ENCODE measurements around the gene SH3GL1.

SH3GL1 gene

DNA sequence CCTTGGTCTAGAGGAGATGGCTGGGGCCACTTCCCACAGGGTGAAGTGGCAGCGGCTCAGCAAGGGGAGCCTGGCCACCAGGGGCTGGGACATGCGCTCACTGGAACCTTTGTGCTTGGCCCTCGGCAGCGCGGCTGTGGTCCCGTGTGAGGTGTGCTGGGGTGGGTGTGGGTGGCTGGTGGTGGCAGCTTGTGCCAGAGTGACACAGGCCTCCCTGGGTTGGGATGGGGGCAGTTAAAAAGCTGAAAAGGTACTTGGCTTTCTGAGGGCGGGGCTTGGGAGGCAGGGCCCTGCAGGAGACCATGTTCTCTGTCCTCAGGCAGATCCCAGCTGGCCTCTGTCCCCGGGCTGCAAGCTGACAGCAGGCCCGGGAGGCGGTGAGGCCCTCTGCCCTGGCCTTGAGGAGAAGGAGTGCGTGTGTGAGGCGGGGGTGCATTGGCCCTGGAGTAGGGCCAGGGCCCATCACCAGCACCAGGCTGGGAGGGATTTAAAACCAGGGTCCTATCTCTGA is 39.7 kb downstream of the SH3GL1 start:
- Histone ChIP-seq H4K20me1 (ENCODE audit: insufficient read depth, low read length) (no peaks in the 10 kb centered on the region), H3K4me3 (ENCODE audit: low read length) (no peak overlapping the region), H3K27ac (ENCODE audit: low read length) (no peak overlapping the region), H3K4me1 (ENCODE audit: low read length) (no peaks in the 10 kb centered on the region), H3K79me2 (ENCODE audit: low read length) (no peaks in the 10 kb centered on the region), H3K27me3 (replicated peaks; ENCODE audit: insufficient read depth, low read length) (no peaks in the 10 kb centered on the region), H3K9ac (ENCODE audit: low read length) (no peak overlapping the region), H2AFZ (ENCODE audit: low read length) (no peak overlapping the region), H3K4me2 (ENCODE audit: low read depth, low read length) (no peak overlapping the region), H3K9me3 (replicated peaks; ENCODE audit: insufficient read depth, low read length) (no peaks in the 10 kb centered on the region), H3K36me3 (replicated peaks; ENCODE audit: insufficient read depth, low read length) (0 out of 2 replicates have a peak, but pooled peaks cover 4% of the 10 kb centered on the region), H3K9me2 (replicated peaks; ENCODE audit: insufficient read depth, low read length) (no peaks in the 10 kb centered on the region), H3F3A (ENCODE audit: insufficient read depth, low read length) (no peaks in the 10 kb centered on the region; the same call in 1 of the 2 replicates)
- DNase-seq, result no peak
- TF ChIP-seq, protein P1, sequence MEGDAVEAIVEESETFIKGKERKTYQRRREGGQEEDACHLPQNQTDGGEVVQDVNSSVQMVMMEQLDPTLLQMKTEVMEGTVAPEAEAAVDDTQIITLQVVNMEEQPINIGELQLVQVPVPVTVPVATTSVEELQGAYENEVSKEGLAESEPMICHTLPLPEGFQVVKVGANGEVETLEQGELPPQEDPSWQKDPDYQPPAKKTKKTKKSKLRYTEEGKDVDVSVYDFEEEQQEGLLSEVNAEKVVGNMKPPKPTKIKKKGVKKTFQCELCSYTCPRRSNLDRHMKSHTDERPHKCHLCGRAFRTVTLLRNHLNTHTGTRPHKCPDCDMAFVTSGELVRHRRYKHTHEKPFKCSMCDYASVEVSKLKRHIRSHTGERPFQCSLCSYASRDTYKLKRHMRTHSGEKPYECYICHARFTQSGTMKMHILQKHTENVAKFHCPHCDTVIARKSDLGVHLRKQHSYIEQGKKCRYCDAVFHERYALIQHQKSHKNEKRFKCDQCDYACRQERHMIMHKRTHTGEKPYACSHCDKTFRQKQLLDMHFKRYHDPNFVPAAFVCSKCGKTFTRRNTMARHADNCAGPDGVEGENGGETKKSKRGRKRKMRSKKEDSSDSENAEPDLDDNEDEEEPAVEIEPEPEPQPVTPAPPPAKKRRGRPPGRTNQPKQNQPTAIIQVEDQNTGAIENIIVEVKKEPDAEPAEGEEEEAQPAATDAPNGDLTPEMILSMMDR (IDR thresholded peaks at IDR 0.05; ENCODE audit: low read length), result no peak
- TF ChIP-seq EZH2phosphoT487 (IDR thresholded peaks at IDR 0.05; ENCODE audit: low read length) (no peak), EZH2 (optimal IDR thresholded peaks at IDR 0.05; ENCODE audit: low read depth, low read length) (no peak)

DNA sequence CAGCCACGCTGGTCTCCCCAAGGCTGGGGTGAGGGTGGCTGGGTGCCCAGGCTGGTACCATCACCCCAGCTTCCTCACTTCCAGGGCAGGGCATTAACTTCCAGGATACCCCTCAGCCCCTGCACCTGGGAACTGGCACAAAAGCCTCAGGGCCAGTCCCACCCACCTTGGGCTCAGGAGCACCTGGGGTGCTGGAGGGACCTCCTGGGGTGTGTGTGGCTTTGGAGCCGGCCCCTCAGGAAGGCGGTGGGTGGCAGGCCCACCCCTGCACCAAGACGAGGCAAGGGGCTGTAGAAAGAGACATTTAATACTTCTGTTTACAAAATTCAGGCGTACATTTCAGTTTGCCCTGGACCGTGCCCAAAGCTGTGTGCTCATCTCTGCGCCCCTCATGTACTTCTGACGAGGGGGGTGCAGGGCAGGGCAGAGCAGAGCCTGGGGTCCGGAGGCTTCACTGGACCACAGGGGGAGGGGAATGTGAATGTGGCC is 40.2 kb downstream of the SH3GL1 start:
- no peak overlapping the region for H3K9ac ChIP-seq (ENCODE audit: low read length)
- H2AFZ ChIP-seq (ENCODE audit: low read length), result no peak overlapping the region
- 0 out of 2 replicates have a peak, but pooled peaks cover 4% of the 10 kb centered on the region for H3K36me3 ChIP-seq (replicated peaks; ENCODE audit: insufficient read depth, low read length)
- DNase-seq, result no peak
- no peaks in the 10 kb centered on the region for H3K4me1 ChIP-seq (ENCODE audit: low read length)
- H3K9me2 ChIP-seq (replicated peaks; ENCODE audit: insufficient read depth, low read length), result no peaks in the 10 kb centered on the region
- no peak for TF ChIP-seq EZH2phosphoT487 (IDR thresholded peaks at IDR 0.05; ENCODE audit: low read length)
- TF ChIP-seq, protein P1 (IDR thresholded peaks at IDR 0.05; ENCODE audit: low read length), result no peak
- TF ChIP-seq EZH2 (optimal IDR thresholded peaks at IDR 0.05; ENCODE audit: low read depth, low read length), result no peak
- H3K4me3 ChIP-seq (ENCODE audit: low read length), result no peak overlapping the region
- H3F3A ChIP-seq (ENCODE audit: insufficient read depth, low read length), result no peaks in the 10 kb centered on the region; the same call in 1 of the 2 replicates
- H4K20me1 ChIP-seq (ENCODE audit: insufficient read depth, low read length), result no peaks in the 10 kb centered on the region
- H3K4me2 ChIP-seq (ENCODE audit: low read depth, low read length), result no peak overlapping the region
- no peaks in the 10 kb centered on the region for H3K27me3 ChIP-seq (replicated peaks; ENCODE audit: insufficient read depth, low read length)
- no peaks in the 10 kb centered on the region for H3K9me3 ChIP-seq (replicated peaks; ENCODE audit: insufficient read depth, low read length)
- no peaks in the 10 kb centered on the region for H3K79me2 ChIP-seq (ENCODE audit: low read length)
- H3K27ac ChIP-seq (ENCODE audit: low read length), result no peak overlapping the region

DNA sequence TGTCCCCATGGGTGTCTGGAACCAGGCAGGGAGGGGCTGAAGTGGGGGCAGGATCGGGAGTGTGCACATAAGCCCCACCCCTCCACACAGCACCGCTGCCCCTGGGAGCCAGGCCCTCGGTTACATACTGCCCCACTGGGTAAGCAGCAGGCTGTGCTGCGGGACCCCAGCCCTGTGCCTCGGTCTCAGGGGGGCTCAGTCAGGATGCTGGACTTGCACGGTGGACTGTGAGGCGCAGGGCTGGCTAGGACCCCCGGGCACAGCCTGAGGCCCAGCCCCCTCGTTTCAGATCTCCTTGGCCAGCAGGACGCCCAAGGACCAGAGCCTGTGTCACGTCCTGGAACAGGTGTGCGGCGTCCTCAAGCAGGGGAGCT is 40.7 kb downstream of the SH3GL1 start:
- 0 out of 2 replicates have a peak, but pooled peaks cover 4% of the 10 kb centered on the region for H3K36me3 ChIP-seq (replicated peaks; ENCODE audit: insufficient read depth, low read length)

More for the DNA sequence above, 40.7 kb downstream of the SH3GL1 start:
- H3K79me2 ChIP-seq (ENCODE audit: low read length), result no peaks in the 10 kb centered on the region
- H2AFZ ChIP-seq (ENCODE audit: low read length), result no peak overlapping the region
- H3K4me2 ChIP-seq (ENCODE audit: low read depth, low read length), result no peak overlapping the region
- no peaks in the 10 kb centered on the region for H3K27me3 ChIP-seq (replicated peaks; ENCODE audit: insufficient read depth, low read length)
- H4K20me1 ChIP-seq (ENCODE audit: insufficient read depth, low read length), result no peaks in the 10 kb centered on the region
- H3K4me3 ChIP-seq (ENCODE audit: low read length), result no peak overlapping the region
- no peak overlapping the region for H3K27ac ChIP-seq (ENCODE audit: low read length)
- DNase-seq, result no peak
- H3F3A ChIP-seq (ENCODE audit: insufficient read depth, low read length), result no peaks in the 10 kb centered on the region; the same call in 1 of the 2 replicates
- H3K9me2 ChIP-seq (replicated peaks; ENCODE audit: insufficient read depth, low read length), result no peaks in the 10 kb centered on the region
- H3K9ac ChIP-seq (ENCODE audit: low read length), result no peak overlapping the region
- no peaks in the 10 kb centered on the region for H3K4me1 ChIP-seq (ENCODE audit: low read length)
- TF ChIP-seq, protein P1 (IDR thresholded peaks at IDR 0.05; ENCODE audit: low read length), result no peak
- TF ChIP-seq EZH2 (optimal IDR thresholded peaks at IDR 0.05; ENCODE audit: low read depth, low read length) (no peak), EZH2phosphoT487 (IDR thresholded peaks at IDR 0.05; ENCODE audit: low read length) (no peak)
- H3K9me3 ChIP-seq (replicated peaks; ENCODE audit: insufficient read depth, low read length), result no peaks in the 10 kb centered on the region
